Ishikawa (cell line): Measurements from ENCODE around the gene ATRIP.

Experiments used
- CEBPB ChIP-seq: IDR thresholded peaks from 2 replicates; pipeline ENCODE4 v1.6.1; 2012
- CREB1 ChIP-seq: IDR thresholded peaks from 2 replicates; pipeline ENCODE4 v1.6.1; 2012; ENCODE audit warnings: low read depth
- EGR1 ChIP-seq: IDR thresholded peaks from 2 replicates; pipeline ENCODE4 v1.6.1; 2012
- EP300 ChIP-seq: IDR thresholded peaks from 2 replicates; pipeline ENCODE4 v1.6.1; 2012; ENCODE audit warnings: borderline replicate concordance
- FOXM1 ChIP-seq: IDR thresholded peaks from 2 replicates; pipeline ENCODE4 v1.6.1; 2012; ENCODE audit warnings: low read depth, borderline replicate concordance
- NFIC ChIP-seq: IDR thresholded peaks from 2 replicates; pipeline ENCODE4 v1.6.1; 2012
- RAD21 ChIP-seq: IDR thresholded peaks from 2 replicates; pipeline ENCODE4 v1.6.1; 2012; ENCODE audit warnings: low read depth
- TAF1 ChIP-seq: IDR thresholded peaks from 2 replicates; pipeline ENCODE4 v1.6.1; 2012; ENCODE audit warnings: low read depth, mild to moderate bottlenecking
- TCF12 ChIP-seq: IDR thresholded peaks from 2 replicates; pipeline ENCODE4 v1.6.1; 2012; ENCODE audit warnings: low read depth
- TEAD4 ChIP-seq: IDR thresholded peaks from 2 replicates; pipeline ENCODE4 v1.6.1; 2012
- YY1 ChIP-seq: IDR thresholded peaks from 2 replicates; pipeline ENCODE4 v1.6.1; 2012; ENCODE audit warnings: low read depth
- ZBTB7A ChIP-seq: IDR thresholded peaks from 2 replicates; pipeline ENCODE4 v1.6.1; 2012; ENCODE audit warnings: low read depth
- TF ChIP-seq, protein P1 (sequence below): IDR thresholded peaks from 2 replicates; pipeline ENCODE4 v1.6.1; 2012
- TF ChIP-seq, protein P2 (sequence below): IDR thresholded peaks from 2 replicates; pipeline ENCODE4 v1.6.1; 2012; ENCODE audit warnings: low read depth, mild to moderate bottlenecking
- TF ChIP-seq, protein P3 (sequence below): IDR thresholded peaks from 2 replicates; pipeline ENCODE4 v1.6.1; 2012

ATRIP gene

DNA sequence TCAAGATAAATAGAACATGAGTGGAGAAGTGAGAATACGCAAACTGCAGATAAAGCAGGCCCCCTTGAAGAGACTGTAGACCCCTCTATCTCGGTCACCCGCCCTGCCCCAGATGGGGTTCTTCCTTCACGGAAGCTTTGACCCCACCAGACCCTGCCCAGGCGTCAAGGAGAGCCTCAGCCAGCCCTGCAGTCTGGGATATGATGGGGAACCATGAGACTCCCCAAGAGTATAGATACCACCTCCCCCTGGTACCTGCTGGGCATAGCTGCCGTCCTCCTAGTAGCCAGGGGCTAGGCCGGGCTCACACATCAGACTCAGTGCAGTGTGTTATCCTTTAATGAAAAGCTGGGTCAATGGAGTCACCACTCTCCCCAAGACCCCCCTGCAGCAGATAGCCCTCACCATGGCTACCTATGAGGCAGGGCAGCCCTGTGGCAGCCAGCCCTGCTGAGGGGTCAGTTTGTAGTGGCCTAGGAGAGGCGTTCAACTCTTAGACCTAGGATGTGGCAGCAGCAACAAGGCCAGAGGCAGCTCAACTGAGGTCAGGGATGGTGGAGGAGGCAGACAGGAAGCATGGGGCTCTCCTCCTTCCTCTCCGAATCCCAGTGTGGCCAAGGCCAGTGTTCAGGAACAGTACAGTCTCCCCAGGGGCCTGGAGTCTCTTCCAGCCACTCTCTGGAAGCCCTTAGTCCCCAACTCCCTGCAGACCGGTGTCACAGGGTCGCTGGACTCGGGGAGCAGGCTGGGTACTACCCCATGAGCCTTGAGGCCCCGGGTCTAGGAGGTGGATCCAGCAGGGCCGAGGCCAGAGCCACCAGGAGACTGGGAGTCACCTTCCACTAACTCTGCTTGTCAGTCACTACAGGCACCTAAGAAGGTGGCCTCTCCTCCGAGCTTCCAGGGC, 42.8 kb upstream of the ATRIP start:
- TF ChIP-seq YY1 (no peak), CEBPB (no peak), TEAD4 (no peak), NFIC (no peak), ZBTB7A (no peak), EP300 (no peak), RAD21 (no peak), CREB1 (no peak)

DNA sequence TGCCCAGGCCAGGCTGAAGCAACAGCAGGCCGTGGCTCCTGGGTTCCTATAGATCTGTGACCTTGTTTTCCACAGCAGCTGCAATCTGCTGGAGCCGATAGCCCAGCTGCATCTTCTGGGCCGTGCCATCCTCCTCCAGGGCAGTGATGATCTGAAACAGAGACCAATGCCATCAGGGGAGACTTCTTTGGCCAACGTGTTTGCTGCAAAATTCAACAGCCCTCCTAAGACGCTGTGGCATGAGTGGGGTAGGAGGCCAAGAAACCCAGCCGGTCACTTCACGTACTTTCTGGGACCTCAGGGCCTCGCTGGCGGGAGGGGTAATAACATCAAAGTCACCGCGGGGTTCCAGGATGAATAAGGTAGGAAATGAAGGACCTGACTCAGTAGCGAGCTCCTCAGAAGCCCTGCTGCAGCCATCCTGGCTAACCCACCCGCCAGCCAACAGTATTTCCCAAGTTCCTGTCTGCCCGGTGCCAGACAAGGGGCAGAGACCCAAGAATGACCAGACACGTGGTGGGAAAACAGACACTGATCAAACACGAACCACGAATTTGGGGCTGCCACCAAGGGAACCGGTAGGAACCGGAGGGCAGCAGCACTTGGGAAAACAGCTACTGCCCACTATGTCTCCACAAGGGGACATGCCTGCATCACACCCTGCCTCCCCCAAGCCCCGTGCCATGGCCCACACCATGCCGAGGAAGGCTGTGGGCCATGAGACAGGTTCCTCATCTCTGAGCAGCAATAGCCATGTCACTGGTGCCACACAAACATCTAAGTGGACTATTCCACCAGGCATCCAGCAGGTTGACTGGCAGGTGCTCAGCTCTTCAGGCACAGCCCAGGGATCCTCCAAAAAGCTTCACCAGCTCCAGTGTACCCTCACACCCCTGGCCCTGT, 41.8 kb upstream of the ATRIP start:
- TF ChIP-seq, protein P1, sequence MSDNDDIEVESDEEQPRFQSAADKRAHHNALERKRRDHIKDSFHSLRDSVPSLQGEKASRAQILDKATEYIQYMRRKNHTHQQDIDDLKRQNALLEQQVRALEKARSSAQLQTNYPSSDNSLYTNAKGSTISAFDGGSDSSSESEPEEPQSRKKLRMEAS: no peak
- TF ChIP-seq ZBTB7A: no peak
- no peak for TF ChIP-seq RAD21
- TF ChIP-seq, protein P2, sequence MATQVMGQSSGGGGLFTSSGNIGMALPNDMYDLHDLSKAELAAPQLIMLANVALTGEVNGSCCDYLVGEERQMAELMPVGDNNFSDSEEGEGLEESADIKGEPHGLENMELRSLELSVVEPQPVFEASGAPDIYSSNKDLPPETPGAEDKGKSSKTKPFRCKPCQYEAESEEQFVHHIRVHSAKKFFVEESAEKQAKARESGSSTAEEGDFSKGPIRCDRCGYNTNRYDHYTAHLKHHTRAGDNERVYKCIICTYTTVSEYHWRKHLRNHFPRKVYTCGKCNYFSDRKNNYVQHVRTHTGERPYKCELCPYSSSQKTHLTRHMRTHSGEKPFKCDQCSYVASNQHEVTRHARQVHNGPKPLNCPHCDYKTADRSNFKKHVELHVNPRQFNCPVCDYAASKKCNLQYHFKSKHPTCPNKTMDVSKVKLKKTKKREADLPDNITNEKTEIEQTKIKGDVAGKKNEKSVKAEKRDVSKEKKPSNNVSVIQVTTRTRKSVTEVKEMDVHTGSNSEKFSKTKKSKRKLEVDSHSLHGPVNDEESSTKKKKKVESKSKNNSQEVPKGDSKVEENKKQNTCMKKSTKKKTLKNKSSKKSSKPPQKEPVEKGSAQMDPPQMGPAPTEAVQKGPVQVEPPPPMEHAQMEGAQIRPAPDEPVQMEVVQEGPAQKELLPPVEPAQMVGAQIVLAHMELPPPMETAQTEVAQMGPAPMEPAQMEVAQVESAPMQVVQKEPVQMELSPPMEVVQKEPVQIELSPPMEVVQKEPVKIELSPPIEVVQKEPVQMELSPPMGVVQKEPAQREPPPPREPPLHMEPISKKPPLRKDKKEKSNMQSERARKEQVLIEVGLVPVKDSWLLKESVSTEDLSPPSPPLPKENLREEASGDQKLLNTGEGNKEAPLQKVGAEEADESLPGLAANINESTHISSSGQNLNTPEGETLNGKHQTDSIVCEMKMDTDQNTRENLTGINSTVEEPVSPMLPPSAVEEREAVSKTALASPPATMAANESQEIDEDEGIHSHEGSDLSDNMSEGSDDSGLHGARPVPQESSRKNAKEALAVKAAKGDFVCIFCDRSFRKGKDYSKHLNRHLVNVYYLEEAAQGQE: no peak
- TF ChIP-seq, protein P3, sequence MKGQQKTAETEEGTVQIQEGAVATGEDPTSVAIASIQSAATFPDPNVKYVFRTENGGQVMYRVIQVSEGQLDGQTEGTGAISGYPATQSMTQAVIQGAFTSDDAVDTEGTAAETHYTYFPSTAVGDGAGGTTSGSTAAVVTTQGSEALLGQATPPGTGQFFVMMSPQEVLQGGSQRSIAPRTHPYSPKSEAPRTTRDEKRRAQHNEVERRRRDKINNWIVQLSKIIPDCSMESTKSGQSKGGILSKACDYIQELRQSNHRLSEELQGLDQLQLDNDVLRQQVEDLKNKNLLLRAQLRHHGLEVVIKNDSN: no peak
- TF ChIP-seq FOXM1: no peak
- TF ChIP-seq EGR1: no peak
- no peak for TF ChIP-seq TEAD4
- no peak for TF ChIP-seq CREB1
- no peak for TF ChIP-seq TAF1
- TF ChIP-seq NFIC: no peak
- no peak for TF ChIP-seq CEBPB
- TF ChIP-seq YY1: no peak
- TF ChIP-seq TCF12: no peak
- TF ChIP-seq EP300: no peak

DNA sequence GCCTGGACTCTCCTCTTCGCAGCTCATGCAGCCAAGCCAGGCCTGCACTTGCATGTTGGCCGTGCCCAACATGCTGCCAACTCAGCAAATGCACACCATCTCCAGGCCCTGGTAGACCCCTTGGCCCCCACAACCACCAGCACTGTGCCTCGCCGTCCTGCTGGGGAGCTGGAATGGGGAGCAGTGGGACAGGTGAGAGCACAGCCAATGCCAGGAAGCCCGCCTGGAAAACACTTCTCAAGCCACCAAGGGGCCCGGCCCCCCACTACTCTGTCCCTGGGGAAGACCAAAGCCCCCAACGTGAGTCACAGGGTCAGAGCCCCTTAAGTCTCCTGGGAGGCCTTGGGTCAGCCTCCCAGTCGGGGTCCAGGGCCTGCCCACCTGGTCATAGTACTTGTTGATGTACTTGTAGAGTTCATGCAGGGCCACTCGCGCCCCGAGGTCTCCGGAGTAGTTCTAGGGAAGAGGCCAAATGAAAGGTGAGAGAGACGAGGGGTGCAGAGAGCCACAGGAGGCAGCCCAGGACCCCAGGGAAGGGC, 41.1 kb upstream of the ATRIP start:
- TF ChIP-seq CEBPB (no peak), EP300 (no peak), YY1 (no peak), RAD21 (no peak), ZBTB7A (no peak), TCF12 (no peak), FOXM1 (no peak), EGR1 (no peak), CREB1 (no peak), TAF1 (no peak), TEAD4 (no peak), NFIC (no peak)
- TF ChIP-seq, protein P3: no peak
- TF ChIP-seq, protein P1: no peak
- TF ChIP-seq, protein P2: no peak

DNA sequence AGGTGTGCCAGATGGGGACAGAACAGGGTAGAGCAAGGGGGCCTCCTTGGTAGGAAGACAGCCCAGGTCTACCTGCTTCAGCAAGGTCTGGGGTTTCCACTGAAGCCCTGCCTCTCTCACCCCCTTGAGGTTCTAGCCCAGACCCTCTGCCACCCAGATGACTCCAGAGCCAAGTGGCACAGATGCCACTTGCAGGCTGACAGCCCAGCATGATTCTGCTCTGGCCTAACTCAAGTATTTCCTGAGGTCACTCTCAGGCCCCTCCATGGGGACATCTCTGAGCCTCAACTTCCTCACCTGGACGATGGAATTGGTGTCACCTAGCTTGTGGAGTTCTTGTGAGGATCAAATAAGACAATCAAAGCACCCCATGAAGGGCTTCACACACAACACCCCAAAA, 40.6 kb upstream of the ATRIP start:
- TF ChIP-seq EP300 (no peak), CREB1 (no peak)
- TF ChIP-seq, protein P3: no peak
